HG03139 (cell line): ENCODE measurements around the gene GLO1.
A peak's percentile ranks its signal among the peaks of the same experiment; 100 is the strongest.
"Not testable (repeated sequence)": the region's sequence is repeated elsewhere in the genome, so short reads cannot be mapped to it uniquely, and the experiment has no call there.

ENCODE experiments used
- ATAC-seq: cut with Tn5 transposase; IDR thresholded peaks from one replicate; pipeline ENCODE4 v1.9.1; 2021; ENCODE audit not compliant: unreplicated experiment

GLO1 gene

GRCh38 chr6:38708496-38708895 is 5.6 kb upstream of the GLO1 start:
- ATAC-seq: no peak

- ATAC-seq: no peak
These were observed 3.0 kb upstream of the GLO1 start for GRCh38 chr6:38705924-38706323.

GRCh38 chr6:38703949-38704590 is 1.1 kb upstream of the GLO1 start:
- no peak for ATAC-seq

- ATAC-seq: no peak
These were observed 1.4 kb downstream of the GLO1 start for GRCh38 chr6:38701551-38701950.

- not testable (repeated sequence) for ATAC-seq
These were observed 3.2 kb downstream of the GLO1 start for GRCh38 chr6:38699702-38700101.

GRCh38 chr6:38697846-38698245 is 5.1 kb downstream of the GLO1 start:
- ATAC-seq: no peak

- ATAC-seq: no peak
These were observed 6.6 kb downstream of the GLO1 start for GRCh38 chr6:38696345-38696744.

- no peak for ATAC-seq
These were observed 7.0 kb downstream of the GLO1 start for GRCh38 chr6:38695933-38696332.

- ATAC-seq: no peak
These were observed 7.6 kb downstream of the GLO1 start for GRCh38 chr6:38695227-38695900.

- ATAC-seq: peak; percentile 85
These were observed 14.3 kb downstream of the GLO1 start for GRCh38 chr6:38688579-38689087.

GRCh38 chr6:38687549-38687948 is 15.4 kb downstream of the GLO1 start:
- no peak for ATAC-seq

GRCh38 chr6:38687043-38687353 is 15.9 kb downstream of the GLO1 start:
- no peak for ATAC-seq

GRCh38 chr6:38686270-38687042 is 16.5 kb downstream of the GLO1 start:
- no peak for ATAC-seq

GRCh38 chr6:38684904-38685303 is 18.0 kb downstream of the GLO1 start:
- ATAC-seq: no peak

GRCh38 chr6:38684237-38684636 is 18.7 kb downstream of the GLO1 start:
- ATAC-seq: no peak

- no peak for ATAC-seq
These were observed 21.1 kb downstream of the GLO1 start for GRCh38 chr6:38681850-38682249.

- no peak for ATAC-seq
These were observed 23.3 kb downstream of the GLO1 start for GRCh38 chr6:38679668-38680067.

GRCh38 chr6:38678178-38678760 is 24.7 kb downstream of the GLO1 start:
- ATAC-seq: no peak

GRCh38 chr6:38676974-38677544 is 25.9 kb downstream of the GLO1 start:
- no peak for ATAC-seq

GRCh38 chr6:38676236-38676973 is 26.5 kb downstream of the GLO1 start:
- ATAC-seq: no peak
